Gastrocnemius medialis (tissue), 4 donors: ENCODE measurements around the gene SUGT1. TPM values are rescaled to one million over a fixed set of nuclear protein-coding genes. Genes with fewer than 3 reads are reported as not detected.

Experiments
- ATAC-seq, 2 donors: fragments of 150-250 bp; one replicate each; pipeline ENCODE4 v1.9.1; 2016
- DNase-seq, 2 donors: peaks; one replicate each; pipeline ENCODE4 v3.0.0-alpha.2; 2019
- H3K27ac ChIP-seq, 4 donors: fragments of 200-600 bp; sonication (generic); 1 replicate in 1 of 4; 2 replicates in 3 of 4; pipeline ENCODE4 v1.5.1; 2016 to 2018; ENCODE audit warnings: mild to moderate bottlenecking in 2 of 4, moderate library complexity in 1 of 4
- H3K27me3 ChIP-seq, 3 donors: fragments of 200-600 bp; sonication (generic) in 2 of 3; 1 replicate in 1 of 3; 2 replicates in 2 of 3; pipeline versions ENCODE4 v1.5.1 to v1.6.0; 2016 to 2019; ENCODE audit warnings: mild to moderate bottlenecking in 1 of 3, moderate library complexity in 1 of 3
- H3K36me3 ChIP-seq, 2 donors: fragments of 200-600 bp; sonication (generic) in 1 of 2; one replicate each; pipeline ENCODE4 v1.5.1; 2017 to 2018
- H3K4me1 ChIP-seq, 2 donors: fragments of 200-600 bp; sonication (generic) in 1 of 2; one replicate each; pipeline ENCODE4 v1.5.1; 2016 to 2017; ENCODE audit warnings: mild to moderate bottlenecking in 2 of 2
- H3K4me3 ChIP-seq, 4 donors: fragments of 200-600 bp; sonication (generic) in 3 of 4; 1 replicate in 1 of 4; 2 replicates in 3 of 4; pipeline ENCODE4 v1.5.1; 2016 to 2019; ENCODE audit warnings: mild to moderate bottlenecking in 2 of 4
- H3K9me3 ChIP-seq, 3 donors: fragments of 200-600 bp; sonication (generic) in 2 of 3; 1 replicate in 1 of 3; 2 replicates in 2 of 3; pipeline ENCODE4 v1.5.1; 2016 to 2019
- POLR2A ChIP-seq, 2 donors: fragments of 450-650 bp; IDR thresholded peaks; one replicate each; pipeline ENCODE4 v1.6.1; 2017; ENCODE audit warnings: antibody characterized with exemption in 2 of 2, mild to moderate bottlenecking in 2 of 2, moderate library complexity in 2 of 2
- in situ Hi-C, 4 donors: fragments of 200-750 bp; cut with MboI; loops; one replicate each; pipeline versions ENCODE4 v1.15.0 to v1.8.0; 2017; ENCODE audit warnings: low sequenced_read_pairs in 4 of 4
- intact Hi-C: fragments of 100-400 bp; cut with DNase I; formaldehyde crosslinking; loops from one replicate; pipeline ENCODE4 v1.15.1; 2023; ENCODE audit warnings: low total_unique reads
- total RNA-seq, 4 donors: library from RNA; depleted of rRNA; stranded (reverse); fragments of >200 nt; gene quantifications; one replicate each; pipeline versions ENCODE4 v1.1.0 to v1.2.3, GENCODE V29; 2016
- TF ChIP-seq, protein P1 (sequence below), 5 experiments: fragments of 450-650 bp in 3 of 5; fragments of 200-600 bp in 2 of 5; sonication (generic) in 2 of 5; IDR thresholded peaks in 4 of 5; conservative IDR thresholded peaks in 1 of 5; 1 replicate in 4 of 5; 2 replicates in 1 of 5; pipeline ENCODE4 v1.5.1; 2016 to 2019; ENCODE audit warnings: antibody characterized with exemption in 5 of 5, mild to moderate bottlenecking in 3 of 5, moderate library complexity in 3 of 5

Gene SUGT1
- total RNA-seq, 4 donors from 2014 or later, result 37.5 to 48.5 (median 40.1) TPM

DNA sequence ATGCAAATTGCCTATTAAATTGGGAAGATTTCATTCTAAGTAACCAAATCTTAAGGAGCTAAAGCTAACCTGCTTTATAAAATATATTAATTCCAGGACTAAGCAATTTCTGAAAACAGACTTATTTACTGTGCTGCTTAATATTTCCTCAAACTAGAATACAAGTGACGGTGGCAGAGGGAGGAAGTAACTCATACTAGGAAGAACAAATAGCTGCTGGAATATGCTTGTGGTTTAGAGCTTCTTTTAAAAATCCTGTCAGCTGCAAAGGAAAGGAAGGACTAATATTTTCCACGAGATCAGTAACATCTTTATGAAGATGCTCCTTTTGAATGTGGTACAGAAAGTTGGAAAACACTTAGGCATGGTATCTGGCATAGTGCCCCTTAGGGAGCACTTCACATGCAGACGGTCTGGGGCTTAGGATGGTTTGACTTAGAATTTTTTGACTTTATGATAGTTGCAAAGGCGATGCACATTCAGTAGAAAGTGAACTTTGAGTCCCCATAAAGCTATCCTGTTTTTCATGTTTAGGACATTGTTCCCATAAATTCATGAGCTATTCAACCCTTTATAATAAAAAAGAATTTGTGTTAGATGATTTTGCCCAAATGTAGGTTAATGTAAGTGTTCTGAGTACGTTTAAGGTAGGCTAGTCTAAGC lies 13.8 kb upstream of the SUGT1 start:
- no peaks in the 10 kb centered on the region for H3K4me1 ChIP-seq
- TF ChIP-seq, protein P1, sequence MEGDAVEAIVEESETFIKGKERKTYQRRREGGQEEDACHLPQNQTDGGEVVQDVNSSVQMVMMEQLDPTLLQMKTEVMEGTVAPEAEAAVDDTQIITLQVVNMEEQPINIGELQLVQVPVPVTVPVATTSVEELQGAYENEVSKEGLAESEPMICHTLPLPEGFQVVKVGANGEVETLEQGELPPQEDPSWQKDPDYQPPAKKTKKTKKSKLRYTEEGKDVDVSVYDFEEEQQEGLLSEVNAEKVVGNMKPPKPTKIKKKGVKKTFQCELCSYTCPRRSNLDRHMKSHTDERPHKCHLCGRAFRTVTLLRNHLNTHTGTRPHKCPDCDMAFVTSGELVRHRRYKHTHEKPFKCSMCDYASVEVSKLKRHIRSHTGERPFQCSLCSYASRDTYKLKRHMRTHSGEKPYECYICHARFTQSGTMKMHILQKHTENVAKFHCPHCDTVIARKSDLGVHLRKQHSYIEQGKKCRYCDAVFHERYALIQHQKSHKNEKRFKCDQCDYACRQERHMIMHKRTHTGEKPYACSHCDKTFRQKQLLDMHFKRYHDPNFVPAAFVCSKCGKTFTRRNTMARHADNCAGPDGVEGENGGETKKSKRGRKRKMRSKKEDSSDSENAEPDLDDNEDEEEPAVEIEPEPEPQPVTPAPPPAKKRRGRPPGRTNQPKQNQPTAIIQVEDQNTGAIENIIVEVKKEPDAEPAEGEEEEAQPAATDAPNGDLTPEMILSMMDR (IDR thresholded peaks at IDR 0.05 in 4 of 5, conservative IDR thresholded peaks at IDR 0.05 in 1 of 5), result no peak
- DNase-seq (no peak), ATAC-seq (no peak)
- in situ Hi-C loops (no loop called here), intact Hi-C loops (no loop called here)
- H3K27me3 ChIP-seq, result no peaks in the 10 kb centered on the region
- H3K4me3 ChIP-seq, result no peak overlapping the region
- H3K9me3 ChIP-seq, result no peaks in the 10 kb centered on the region
- H3K36me3 ChIP-seq, result peaks cover 3 to 22% of the 10 kb centered on the region in 2 donors
- no peak overlapping the region for H3K27ac ChIP-seq

DNA sequence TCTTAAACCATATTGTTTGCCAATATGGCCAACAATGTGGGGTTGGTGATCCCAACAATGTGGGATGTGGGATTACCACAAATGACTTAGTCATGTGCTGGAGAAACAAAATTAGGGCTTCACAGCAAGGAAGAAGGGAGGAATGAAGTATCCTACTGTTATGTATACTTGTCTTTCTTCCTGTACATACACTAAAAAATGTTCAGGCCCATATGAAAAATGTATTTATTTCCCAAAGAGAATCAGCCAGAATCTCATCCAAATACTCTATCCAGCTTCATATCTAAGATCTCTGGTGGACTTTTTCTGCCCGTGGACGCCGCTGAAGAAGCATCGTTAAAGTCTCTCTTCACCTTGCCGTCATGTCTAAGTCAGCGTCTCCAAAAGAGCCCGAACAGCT lies 10.5 kb upstream of the SUGT1 start, which contains the start of gene HNRNPA1L2:
Gene HNRNPA1L2, plus strand, starts transcription at position 301 of the 400 bp plus-strand sequence. Its CDS starts 62 bp downstream, at position 363.
- TF ChIP-seq, protein P1 (IDR thresholded peaks at IDR 0.05 in 4 of 5, conservative IDR thresholded peaks at IDR 0.05 in 1 of 5), result no peak
- no peak for TF ChIP-seq POLR2A (IDR thresholded peaks at IDR 0.05)
- intact Hi-C loops (no loop called here), in situ Hi-C loops (no loop called here)
- Histone ChIP-seq H3K36me3 (peaks cover 3 to 21% of the 10 kb centered on the region in 2 donors), H3K4me3 (no peak within 1 kb of the TSS), H3K27ac (no peak within 1 kb of the TSS), H3K4me1 (no peaks in the 10 kb centered on the region), H3K9me3 (no peaks in the 10 kb centered on the region), H3K27me3 (no peaks in the 10 kb centered on the region)
- DNase-seq (no peak), ATAC-seq (no peak)

DNA sequence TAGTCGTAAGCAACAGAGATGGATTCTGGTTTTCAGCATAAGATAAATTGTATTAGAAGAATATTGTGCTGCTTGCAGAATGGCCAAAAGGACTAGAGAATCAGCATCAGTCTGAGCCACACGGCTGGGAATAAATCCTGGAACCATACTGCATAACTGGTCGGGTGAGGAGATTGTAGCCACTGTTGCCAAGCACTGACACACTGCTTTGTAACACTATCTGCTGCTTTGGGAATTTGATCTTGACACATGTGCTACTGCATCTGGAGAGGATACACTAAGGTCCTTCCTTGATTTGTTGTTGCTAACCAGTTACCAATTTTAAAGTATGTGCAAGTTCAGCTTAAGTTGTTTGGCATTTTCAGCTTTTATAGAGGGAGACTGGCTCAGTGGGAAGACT lies 8.5 kb upstream of the SUGT1 start:
- no peaks in the 10 kb centered on the region for H3K4me1 ChIP-seq
- H3K9me3 ChIP-seq, result no peaks in the 10 kb centered on the region
- ATAC-seq, result no peak
- no peaks in the 10 kb centered on the region for H3K27me3 ChIP-seq
- intact Hi-C loops, result no loop called here
- H3K27ac ChIP-seq, result no peak overlapping the region
- no peak overlapping the region for H3K4me3 ChIP-seq
- TF ChIP-seq, protein P1 (IDR thresholded peaks at IDR 0.05 in 4 of 5, conservative IDR thresholded peaks at IDR 0.05 in 1 of 5), result no peak
- no peak for TF ChIP-seq POLR2A (IDR thresholded peaks at IDR 0.05)
- peaks cover 0 to 2% of the 10 kb centered on the region in 2 donors for H3K36me3 ChIP-seq
- in situ Hi-C loops, result no loop called here
- DNase-seq, result no peak

DNA sequence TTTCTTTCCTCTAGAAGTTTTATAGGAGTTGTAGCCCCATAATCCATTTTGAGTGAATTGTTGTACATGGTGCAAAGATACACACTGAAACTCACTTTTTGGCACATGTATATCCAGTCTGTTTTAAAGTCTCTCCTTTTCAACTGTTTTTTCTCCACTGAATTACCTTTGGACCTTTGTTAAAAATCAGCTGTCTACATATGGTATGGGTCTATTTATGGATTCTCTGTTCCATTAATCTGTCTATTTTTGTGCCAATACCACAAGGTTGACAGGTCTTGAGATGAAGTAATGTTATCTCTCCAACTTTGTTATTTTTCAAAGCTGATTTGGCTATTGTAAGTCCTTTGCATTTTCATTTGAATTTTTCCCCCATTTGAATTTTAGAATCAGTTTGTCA lies 5.7 kb upstream of the SUGT1 start:
- Histone ChIP-seq H3K4me1 (peaks cover 10 to 14% of the 10 kb centered on the region in 2 donors), H3K27ac (no peak overlapping the region), H3K4me3 (no peak overlapping the region), H3K36me3 (peaks cover 0 to 16% of the 10 kb centered on the region in 2 donors), H3K9me3 (no peaks in the 10 kb centered on the region), H3K27me3 (no peaks in the 10 kb centered on the region)
- in situ Hi-C loops, result no loop called here
- no peak for TF ChIP-seq POLR2A (IDR thresholded peaks at IDR 0.05)
- TF ChIP-seq, protein P1 (IDR thresholded peaks at IDR 0.05 in 4 of 5, conservative IDR thresholded peaks at IDR 0.05 in 1 of 5), result no peak
- no peak for ATAC-seq
- intact Hi-C loops, result no loop called here
- DNase-seq, result no peak
